Hepatocyte (in vitro differentiated cells): ENCODE results near the gene ROBO3.

Experiments used
- CTCF ChIP-seq: fragments of 200-600 bp; sonication (generic); IDR thresholded peaks from 2 replicates; pipeline ENCODE4 v1.5.1; 2016; ENCODE audit warnings: antibody characterized with exemption, mild to moderate bottlenecking; ENCODE audit not compliant: poor library complexity
- EZH2 ChIP-seq: fragments of 200-600 bp; sonication (generic); IDR thresholded peaks from 2 replicates; pipeline ENCODE4 v1.6.1; 2016; ENCODE audit warnings: antibody characterized with exemption, mild to moderate bottlenecking, borderline replicate concordance

GRCh38 chr11:124884340-124884739 lies 19.1 kb downstream of the ROBO3 start:
- TF ChIP-seq CTCF: no peak
- no peak for TF ChIP-seq EZH2
